K562 treated with DMSO at 1 percent for 24 hours (cell line): Measurements from ENCODE around the gene CARHSP1. TPM values are rescaled to one million over a fixed set of nuclear protein-coding genes. Genes with fewer than 3 reads are reported as not detected.

Source experiments
- total RNA-seq: library from RNA; unstranded; fragments of 300-600 nt; gene quantifications from 2 replicates; pipeline ENCODE4 v1.2.3, GENCODE V29; 2022; ENCODE audit warnings: low read depth; ENCODE audit not compliant: insufficient read depth

CARHSP1 gene
- total RNA-seq: 181 and 205 TPM in 2 replicates

DNA sequence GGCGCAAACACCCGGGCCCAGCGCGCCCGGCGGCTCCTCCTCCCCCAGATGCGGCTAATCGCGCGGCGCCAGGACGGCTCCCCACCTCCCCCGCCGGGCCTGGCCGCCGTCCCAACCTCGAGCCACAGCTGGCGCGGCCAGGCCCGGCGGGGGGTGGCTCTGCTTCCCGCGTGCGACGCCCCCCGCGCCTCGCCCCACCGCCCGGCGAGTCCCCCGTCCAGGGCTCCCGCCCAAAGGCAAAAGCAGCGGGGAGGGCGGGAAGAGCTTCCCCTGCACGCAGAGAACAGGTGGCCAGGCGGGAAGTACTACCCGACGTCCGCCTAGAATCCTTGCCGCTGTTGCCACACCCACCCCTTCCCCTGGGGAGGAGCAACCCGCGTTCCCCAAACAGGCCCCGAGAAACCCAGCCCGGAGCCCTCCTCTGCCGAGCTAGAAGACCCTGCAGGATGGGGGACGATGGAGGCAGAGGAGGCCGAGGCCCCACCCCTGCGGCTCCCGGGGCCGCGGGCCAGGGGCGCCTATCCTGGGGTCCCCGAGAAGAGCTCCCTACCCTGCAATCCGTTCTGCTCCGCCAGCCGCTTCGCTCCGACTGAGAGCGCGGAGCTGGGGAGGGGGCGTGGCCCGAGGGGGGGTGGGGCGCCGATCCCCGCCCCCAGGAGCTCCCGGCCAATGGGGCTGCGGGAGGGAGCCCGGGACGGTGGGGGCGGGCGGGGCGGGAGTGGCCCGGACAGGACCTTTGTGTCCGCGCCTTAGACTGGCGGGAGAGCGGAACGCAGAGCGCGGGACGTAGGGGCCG lies at the start of gene CARHSP1:
CARHSP1 (minus strand) TSS at position 591 of the 796 bp plus-strand sequence. CDS start 9,678 bp downstream, outside the sequence.

DNA sequence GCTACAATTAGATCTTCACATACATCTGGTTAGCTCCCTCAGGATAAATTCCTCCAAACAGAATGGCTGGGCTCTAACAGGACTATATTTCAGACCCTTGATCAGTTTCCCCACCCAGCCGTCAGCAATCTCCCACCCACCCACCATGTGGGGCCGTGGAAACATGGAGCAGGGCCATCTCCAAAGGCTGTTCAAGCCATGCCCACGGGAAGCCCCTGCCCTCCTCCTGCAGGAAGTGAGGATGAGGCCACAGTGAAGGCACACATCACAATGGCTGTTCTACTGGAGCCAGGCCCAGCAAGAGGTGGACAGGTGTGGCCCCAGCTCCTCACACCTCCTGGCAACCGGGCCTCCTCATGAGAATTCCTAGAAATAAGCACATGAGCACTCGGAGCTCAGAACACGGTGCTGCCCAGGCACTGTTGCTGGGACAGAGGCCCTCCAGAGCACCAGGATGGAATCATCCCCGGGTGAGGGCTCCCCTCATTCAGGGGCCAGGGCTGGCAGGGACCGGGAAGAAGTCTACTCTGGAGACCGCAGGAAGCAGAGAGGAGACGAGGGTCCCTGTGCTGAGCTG lies 13.3 kb upstream of the CARHSP1 start, which contains the start of gene LITAFD:
LITAFD (plus strand) TSS at position 311 of the 577 bp plus-strand sequence. CDS start 2,005 bp downstream, outside the sequence.

Other genes with a start within 250 kb of the CARHSP1 start
- gene METTL22, start 247.3 kb downstream of the CARHSP1 start, total RNA-seq: 21.4 and 40.6 TPM in 2 replicates
- 0.43 and 0.67 TPM in 2 replicates for gene ABAT, start 194.4 kb downstream of the CARHSP1 start, total RNA-seq
- gene TMEM186, start 71.4 kb downstream of the CARHSP1 start, total RNA-seq: 10.3 and 13.5 TPM in 2 replicates
- 11.1 and 12.1 TPM in 2 replicates for gene PMM2, start 71.2 kb downstream of the CARHSP1 start, total RNA-seq
- gene LITAFD, start 13.3 kb upstream of the CARHSP1 start, total RNA-seq: not detected in 2 replicates
- gene USP7, start 94.9 kb upstream of the CARHSP1 start, total RNA-seq: 28.9 and 29.3 TPM in 2 replicates
- gene HAPSTR1, start 222.6 kb upstream of the CARHSP1 start, total RNA-seq: 12.6 and 14.4 TPM in 2 replicates